WTC11 (cell line): Measurements from ENCODE around the gene SETD7.

Source experiments
- JUN ChIP-seq: sonication (generic); formaldehyde crosslinking; IDR thresholded peaks from 2 replicates; pipeline ENCODE4 v1.8.0; 2023; ENCODE audit warnings: mild to moderate bottlenecking, missing genetic modification reagents
- MXD4 ChIP-seq: fragments of 250-450 bp; sonication (Bioruptor Pico); IDR thresholded peaks from 2 replicates; pipeline ENCODE4 v1.8.0; 2021; ENCODE audit warnings: mild to moderate bottlenecking, moderate library complexity, borderline replicate concordance
- NFE2L1 ChIP-seq: sonication (generic); formaldehyde crosslinking; IDR thresholded peaks from 2 replicates; pipeline ENCODE4 v1.8.1; 2023; ENCODE audit warnings: missing genetic modification reagents
- NR2C2 ChIP-seq: sonication (generic); formaldehyde crosslinking; IDR thresholded peaks from 2 replicates; pipeline ENCODE4 v1.8.0; 2022; ENCODE audit warnings: mild to moderate bottlenecking, missing genetic modification reagents
- RELA ChIP-seq: sonication (generic); formaldehyde crosslinking; IDR thresholded peaks from 2 replicates; pipeline ENCODE4 v1.8.1; 2022; ENCODE audit warnings: missing genetic modification reagents, mild to moderate bottlenecking, borderline replicate concordance
- TEAD1 ChIP-seq: sonication (generic); formaldehyde crosslinking; IDR thresholded peaks from 2 replicates; pipeline ENCODE4 v1.8.0; 2022; ENCODE audit warnings: mild to moderate bottlenecking, missing genetic modification reagents
- TEAD4 ChIP-seq: sonication (generic); formaldehyde crosslinking; IDR thresholded peaks from 2 replicates; pipeline ENCODE4 v1.8.0; 2022; ENCODE audit warnings: mild to moderate bottlenecking, missing genetic modification reagents
- TF ChIP-seq, protein P1 (sequence below): fragments of 200-600 bp; IDR thresholded peaks from 2 replicates; pipeline ENCODE4 v1.8.0; 2022; ENCODE audit warnings: antibody characterized with exemption
- TF ChIP-seq, protein P2 (sequence below): sonication (generic); formaldehyde crosslinking; IDR thresholded peaks from 2 replicates; pipeline ENCODE4 v1.8.0; 2022; ENCODE audit warnings: mild to moderate bottlenecking, missing genetic modification reagents
- TF ChIP-seq, protein P3 (sequence below): sonication (generic); formaldehyde crosslinking; IDR thresholded peaks from 2 replicates; pipeline ENCODE4 v1.8.1; 2023; ENCODE audit warnings: mild to moderate bottlenecking, missing genetic modification reagents, borderline replicate concordance

DNA sequence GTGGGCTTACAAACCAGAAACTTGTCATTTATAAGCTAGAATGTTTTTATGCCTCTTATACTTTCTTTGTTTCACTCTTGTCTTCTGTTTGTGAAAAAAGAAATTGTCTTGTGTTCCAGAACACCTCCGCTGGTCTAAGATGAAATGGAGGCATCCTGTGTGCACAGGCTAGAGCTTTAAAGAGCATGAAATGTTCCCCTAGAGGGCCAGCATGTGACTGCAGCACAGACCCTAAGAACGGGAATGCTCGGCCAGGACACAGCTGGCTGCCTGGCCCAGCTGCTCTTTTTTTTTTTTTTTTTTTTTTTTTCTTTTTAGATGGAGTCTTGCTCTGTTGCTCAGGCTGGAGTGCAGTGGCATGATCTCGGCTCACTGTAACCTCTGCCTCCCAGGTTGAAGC, 33.6 kb downstream of the SETD7 start:
- TF ChIP-seq JUN (CRISPR knock-in tag) (no peak), TEAD1 (no peak), NFE2L1 (CRISPR knock-in tag) (no peak), TEAD4 (CRISPR knock-in tag) (no peak), RELA (no peak), MXD4 (CRISPR knock-in tag) (no peak), NR2C2 (no peak)
- TF ChIP-seq, protein P1, sequence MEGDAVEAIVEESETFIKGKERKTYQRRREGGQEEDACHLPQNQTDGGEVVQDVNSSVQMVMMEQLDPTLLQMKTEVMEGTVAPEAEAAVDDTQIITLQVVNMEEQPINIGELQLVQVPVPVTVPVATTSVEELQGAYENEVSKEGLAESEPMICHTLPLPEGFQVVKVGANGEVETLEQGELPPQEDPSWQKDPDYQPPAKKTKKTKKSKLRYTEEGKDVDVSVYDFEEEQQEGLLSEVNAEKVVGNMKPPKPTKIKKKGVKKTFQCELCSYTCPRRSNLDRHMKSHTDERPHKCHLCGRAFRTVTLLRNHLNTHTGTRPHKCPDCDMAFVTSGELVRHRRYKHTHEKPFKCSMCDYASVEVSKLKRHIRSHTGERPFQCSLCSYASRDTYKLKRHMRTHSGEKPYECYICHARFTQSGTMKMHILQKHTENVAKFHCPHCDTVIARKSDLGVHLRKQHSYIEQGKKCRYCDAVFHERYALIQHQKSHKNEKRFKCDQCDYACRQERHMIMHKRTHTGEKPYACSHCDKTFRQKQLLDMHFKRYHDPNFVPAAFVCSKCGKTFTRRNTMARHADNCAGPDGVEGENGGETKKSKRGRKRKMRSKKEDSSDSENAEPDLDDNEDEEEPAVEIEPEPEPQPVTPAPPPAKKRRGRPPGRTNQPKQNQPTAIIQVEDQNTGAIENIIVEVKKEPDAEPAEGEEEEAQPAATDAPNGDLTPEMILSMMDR: no peak
- TF ChIP-seq, protein P2, sequence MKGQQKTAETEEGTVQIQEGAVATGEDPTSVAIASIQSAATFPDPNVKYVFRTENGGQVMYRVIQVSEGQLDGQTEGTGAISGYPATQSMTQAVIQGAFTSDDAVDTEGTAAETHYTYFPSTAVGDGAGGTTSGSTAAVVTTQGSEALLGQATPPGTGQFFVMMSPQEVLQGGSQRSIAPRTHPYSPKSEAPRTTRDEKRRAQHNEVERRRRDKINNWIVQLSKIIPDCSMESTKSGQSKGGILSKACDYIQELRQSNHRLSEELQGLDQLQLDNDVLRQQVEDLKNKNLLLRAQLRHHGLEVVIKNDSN (CRISPR knock-in tag): no peak
- TF ChIP-seq, protein P3, sequence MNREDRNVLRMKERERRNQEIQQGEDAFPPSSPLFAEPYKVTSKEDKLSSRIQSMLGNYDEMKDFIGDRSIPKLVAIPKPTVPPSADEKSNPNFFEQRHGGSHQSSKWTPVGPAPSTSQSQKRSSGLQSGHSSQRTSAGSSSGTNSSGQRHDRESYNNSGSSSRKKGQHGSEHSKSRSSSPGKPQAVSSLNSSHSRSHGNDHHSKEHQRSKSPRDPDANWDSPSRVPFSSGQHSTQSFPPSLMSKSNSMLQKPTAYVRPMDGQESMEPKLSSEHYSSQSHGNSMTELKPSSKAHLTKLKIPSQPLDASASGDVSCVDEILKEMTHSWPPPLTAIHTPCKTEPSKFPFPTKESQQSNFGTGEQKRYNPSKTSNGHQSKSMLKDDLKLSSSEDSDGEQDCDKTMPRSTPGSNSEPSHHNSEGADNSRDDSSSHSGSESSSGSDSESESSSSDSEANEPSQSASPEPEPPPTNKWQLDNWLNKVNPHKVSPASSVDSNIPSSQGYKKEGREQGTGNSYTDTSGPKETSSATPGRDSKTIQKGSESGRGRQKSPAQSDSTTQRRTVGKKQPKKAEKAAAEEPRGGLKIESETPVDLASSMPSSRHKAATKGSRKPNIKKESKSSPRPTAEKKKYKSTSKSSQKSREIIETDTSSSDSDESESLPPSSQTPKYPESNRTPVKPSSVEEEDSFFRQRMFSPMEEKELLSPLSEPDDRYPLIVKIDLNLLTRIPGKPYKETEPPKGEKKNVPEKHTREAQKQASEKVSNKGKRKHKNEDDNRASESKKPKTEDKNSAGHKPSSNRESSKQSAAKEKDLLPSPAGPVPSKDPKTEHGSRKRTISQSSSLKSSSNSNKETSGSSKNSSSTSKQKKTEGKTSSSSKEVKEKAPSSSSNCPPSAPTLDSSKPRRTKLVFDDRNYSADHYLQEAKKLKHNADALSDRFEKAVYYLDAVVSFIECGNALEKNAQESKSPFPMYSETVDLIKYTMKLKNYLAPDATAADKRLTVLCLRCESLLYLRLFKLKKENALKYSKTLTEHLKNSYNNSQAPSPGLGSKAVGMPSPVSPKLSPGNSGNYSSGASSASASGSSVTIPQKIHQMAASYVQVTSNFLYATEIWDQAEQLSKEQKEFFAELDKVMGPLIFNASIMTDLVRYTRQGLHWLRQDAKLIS: no peak
